Measurements from ENCODE around the gene ATP5PD.

Gene ATP5PD

GRCh38 chr17:75024686-75025397, 21.9 kb downstream of the ATP5PD start:
- Histone ChIP-seq H3K36me3 (replicated peaks) (peaks cover 13% of the 10 kb centered on the region), H3K27me3 (replicated peaks) (no peaks in the 10 kb centered on the region), H3K4me3 (ENCODE audit: low read depth, low read length) (no peak overlapping the region), H3K27ac (no peak overlapping the region)
- no peak for DNase-seq
- in situ Hi-C loops (cut with HindIII; ENCODE audit: low pct_ligation_motif_present, low sequenced_read_pairs), result no loop called here
- no peak for TF ChIP-seq CTCF (IDR thresholded peaks at IDR 0.05; ENCODE audit: low read depth, low read length, missing control alignments)

GRCh38 chr17:75020331-75021110, 26.2 kb downstream of the ATP5PD start:
- Histone ChIP-seq H3K4me3 (ENCODE audit: low read depth, low read length) (no peak overlapping the region), H3K36me3 (replicated peaks) (peaks cover 13% of the 10 kb centered on the region), H3K27ac (no peak overlapping the region), H3K27me3 (replicated peaks) (no peaks in the 10 kb centered on the region)
- in situ Hi-C loops (cut with HindIII; ENCODE audit: low pct_ligation_motif_present, low sequenced_read_pairs), result no loop called here
- no peak for DNase-seq
- TF ChIP-seq CTCF (IDR thresholded peaks at IDR 0.05; ENCODE audit: low read depth, low read length, missing control alignments), result no peak

DNA sequence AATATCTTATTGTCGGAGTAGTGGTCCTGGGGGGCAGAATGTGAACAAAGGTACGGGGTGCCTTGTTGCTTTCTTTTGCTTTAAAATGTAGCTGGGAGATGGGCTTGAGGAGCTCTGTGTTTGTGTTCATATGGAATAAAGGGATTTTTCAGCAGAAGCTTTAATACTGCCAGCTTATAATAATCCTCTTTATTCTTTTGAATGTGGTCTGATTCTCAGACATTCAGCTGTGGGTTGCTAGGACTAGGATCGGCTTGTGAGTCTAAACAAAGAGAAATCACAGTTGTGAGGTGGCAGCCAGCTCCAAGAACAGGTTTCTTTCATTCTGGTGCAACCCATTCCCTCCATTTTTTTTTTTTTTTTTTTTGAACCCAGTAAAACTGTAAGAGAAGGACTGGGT, 27.1 kb downstream of the ATP5PD start:
- Histone ChIP-seq H3K4me3 (ENCODE audit: low read depth, low read length) (no peak overlapping the region), H3K27ac (no peak overlapping the region), H3K36me3 (replicated peaks) (peaks cover 13% of the 10 kb centered on the region), H3K27me3 (replicated peaks) (no peaks in the 10 kb centered on the region)
- no peak for DNase-seq
- TF ChIP-seq CTCF (IDR thresholded peaks at IDR 0.05; ENCODE audit: low read depth, low read length, missing control alignments), result no peak
- in situ Hi-C loops (cut with HindIII; ENCODE audit: low pct_ligation_motif_present, low sequenced_read_pairs), result no loop called here

DNA sequence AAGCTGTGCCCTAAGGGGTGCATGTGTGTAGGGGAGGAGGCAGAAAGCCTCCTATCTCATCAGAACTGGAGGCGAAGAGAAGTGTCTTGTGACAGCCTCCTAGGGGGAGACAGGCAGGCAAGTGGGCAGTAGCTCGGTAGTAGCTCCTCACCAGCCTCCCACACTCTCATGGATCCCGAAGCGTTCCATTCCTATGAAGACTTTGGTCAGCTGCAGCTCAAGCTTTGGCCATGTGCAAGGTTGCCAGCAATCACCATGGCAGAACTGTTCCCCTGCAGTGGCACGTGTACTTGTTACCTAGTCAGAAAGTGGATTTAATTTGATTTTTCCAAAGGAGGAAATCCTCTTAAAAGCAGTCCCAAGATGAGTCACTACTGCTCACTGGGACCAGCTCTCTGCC, 27.6 kb downstream of the ATP5PD start:
- Histone ChIP-seq H3K36me3 (replicated peaks) (peaks cover 13% of the 10 kb centered on the region), H3K4me3 (ENCODE audit: low read depth, low read length) (no peak overlapping the region), H3K27ac (no peak overlapping the region), H3K27me3 (replicated peaks) (no peaks in the 10 kb centered on the region)
- TF ChIP-seq CTCF (IDR thresholded peaks at IDR 0.05; ENCODE audit: low read depth, low read length, missing control alignments), result no peak
- in situ Hi-C loops (cut with HindIII; ENCODE audit: low pct_ligation_motif_present, low sequenced_read_pairs), result no loop called here
- DNase-seq, result no peak

GRCh38 chr17:75013092-75013559, 33.6 kb downstream of the ATP5PD start:
- no peak for DNase-seq
- H3K4me3 ChIP-seq (ENCODE audit: low read depth, low read length), result peak overlapping the region; percentile 89
- H3K27ac ChIP-seq, result peak overlapping the region; percentile 67
- H3K36me3 ChIP-seq (replicated peaks), result no peaks in the 10 kb centered on the region
- in situ Hi-C loops (cut with HindIII; ENCODE audit: low pct_ligation_motif_present, low sequenced_read_pairs), result no loop called here
- no peaks in the 10 kb centered on the region for H3K27me3 ChIP-seq (replicated peaks)
- TF ChIP-seq CTCF (IDR thresholded peaks at IDR 0.05; ENCODE audit: low read depth, low read length, missing control alignments), result no peak

Measured in brain microvascular endothelial cell (primary cell).